NB4 (cell line): ENCODE measurements around the gene MAB21L3.

Experiments used
- DNase-seq: peaks from one replicate; pipeline ENCODE4 v3.0.0; 2010; ENCODE audit warnings: low read depth
- H3K4me3 ChIP-seq: one replicate; pipeline ENCODE4 v1.5.1; 2011; ENCODE audit warnings: mild to moderate bottlenecking, low read depth, low read length, moderate library complexity
- CTCF ChIP-seq: IDR thresholded peaks from one replicate; pipeline ENCODE4 v1.5.1; 2012; ENCODE audit warnings: low read depth, low read length
- MAX ChIP-seq: IDR thresholded peaks from 2 replicates; pipeline ENCODE4 v1.6.1; 2011; ENCODE audit warnings: low read depth, low read length
- MYC ChIP-seq: IDR thresholded peaks from 2 replicates; pipeline ENCODE4 v1.6.1; 2011; ENCODE audit warnings: low read depth, low read length
- POLR2A ChIP-seq: IDR thresholded peaks from 2 replicates; pipeline ENCODE4 v1.6.1; 2011; ENCODE audit warnings: mild to moderate bottlenecking; ENCODE audit not compliant: insufficient read length; ENCODE audit errors: extremely low read depth

Gene MAB21L3

GRCh38 chr1:116128664-116129063 lies 17.5 kb downstream of the MAB21L3 start:
- no peak for TF ChIP-seq MYC
- TF ChIP-seq CTCF: no peak
- no peak for TF ChIP-seq MAX
- no peak overlapping the region for H3K4me3 ChIP-seq
- DNase-seq: no peak

- no peak overlapping the region for H3K4me3 ChIP-seq
- TF ChIP-seq MAX (no peak), POLR2A (no peak), MYC (no peak), CTCF (no peak)
Observed at GRCh38 chr1:116129537-116129936, 18.3 kb downstream of the MAB21L3 start.

GRCh38 chr1:116130356-116130755 lies 19.2 kb downstream of the MAB21L3 start:
- no peak overlapping the region for H3K4me3 ChIP-seq
- no peak for TF ChIP-seq POLR2A
- TF ChIP-seq CTCF: no peak
- no peak for TF ChIP-seq MYC
- no peak for TF ChIP-seq MAX
- no peak for DNase-seq

More at GRCh38 chr1:116129537-116129936, 18.3 kb downstream of the MAB21L3 start:
- no peak for DNase-seq

- TF ChIP-seq CTCF (no peak), POLR2A (no peak), MYC (no peak), MAX (no peak)
- DNase-seq: no peak
Observed at GRCh38 chr1:116131170-116131569, 20.0 kb downstream of the MAB21L3 start.

GRCh38 chr1:116131866-116132605 lies 20.8 kb downstream of the MAB21L3 start:
- DNase-seq: peak; percentile 69
- H3K4me3 ChIP-seq: no peak overlapping the region
- no peak for TF ChIP-seq MYC
- TF ChIP-seq MAX: no peak
- TF ChIP-seq CTCF: no peak
- TF ChIP-seq POLR2A: no peak

More at GRCh38 chr1:116131170-116131569, 20.0 kb downstream of the MAB21L3 start:
- H3K4me3 ChIP-seq: no peak overlapping the region
